ENCODE data around the gene OR10G3.
A peak's percentile ranks its signal among the peaks of the same experiment; 100 is the strongest.
"Not testable (repeated sequence)": the region's sequence is repeated elsewhere in the genome, so short reads cannot be mapped to it uniquely, and the experiment has no call there.

The OR10G3 gene

GRCh38 chr14:21579976-21580375 lies at the start of gene OR10G3:
OR10G3 (minus strand) TSS chr14:21580076; CDS start chr14:21570744, 9,332 bp downstream.
- no peak for DNase-seq (ENCODE audit: low spot score)

- peak; percentile 61 for DNase-seq (ENCODE audit: low spot score)
Measured at GRCh38 chr14:21626491-21627230, 46.8 kb upstream of the OR10G3 start.

DNA sequence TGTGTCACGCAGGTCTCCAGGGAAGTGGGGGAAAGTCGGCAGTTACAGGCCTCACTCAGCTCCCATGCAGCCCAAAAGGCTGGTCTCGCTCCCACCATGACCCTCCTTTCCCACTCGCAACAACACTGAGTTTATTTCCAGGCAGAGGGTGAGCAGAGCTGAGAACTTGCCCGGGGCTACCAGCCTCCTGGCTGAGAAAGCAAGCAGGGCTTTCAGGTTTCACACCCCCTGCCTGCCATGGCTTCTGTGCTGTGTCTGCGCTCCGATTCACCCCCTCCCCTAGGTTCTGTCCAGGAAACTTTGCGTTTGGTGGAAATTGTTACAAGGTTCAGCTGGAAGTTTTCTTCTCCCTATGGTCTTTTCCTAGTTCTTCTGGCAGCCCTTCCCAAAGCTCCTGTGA lies 37.7 kb upstream of the OR10G3 start:
- no peak for DNase-seq (ENCODE audit: low spot score)

GRCh38 chr14:21614240-21614639 lies 34.4 kb upstream of the OR10G3 start:
- DNase-seq (ENCODE audit: low spot score): no peak

DNA sequence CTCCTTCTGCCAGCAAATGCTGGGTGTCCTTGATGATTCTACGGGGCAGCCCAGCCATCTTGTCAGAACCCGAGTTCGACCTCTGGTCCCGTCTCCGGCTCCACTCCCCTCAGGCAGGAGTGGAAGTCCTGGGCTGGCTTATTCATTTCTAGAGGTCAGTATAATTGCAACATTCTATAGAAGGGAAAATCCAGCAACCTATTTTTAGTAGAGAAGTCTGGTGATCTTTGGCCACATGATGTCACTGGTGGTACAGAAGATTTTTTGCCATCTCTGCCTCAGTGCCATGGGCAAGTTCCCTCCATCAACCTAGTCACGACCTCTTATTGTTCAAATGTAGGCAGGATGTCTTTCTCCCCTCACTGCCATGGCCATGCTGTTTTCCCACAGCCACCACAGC lies 32.4 kb upstream of the OR10G3 start:
- DNase-seq (ENCODE audit: low spot score): no peak

DNA sequence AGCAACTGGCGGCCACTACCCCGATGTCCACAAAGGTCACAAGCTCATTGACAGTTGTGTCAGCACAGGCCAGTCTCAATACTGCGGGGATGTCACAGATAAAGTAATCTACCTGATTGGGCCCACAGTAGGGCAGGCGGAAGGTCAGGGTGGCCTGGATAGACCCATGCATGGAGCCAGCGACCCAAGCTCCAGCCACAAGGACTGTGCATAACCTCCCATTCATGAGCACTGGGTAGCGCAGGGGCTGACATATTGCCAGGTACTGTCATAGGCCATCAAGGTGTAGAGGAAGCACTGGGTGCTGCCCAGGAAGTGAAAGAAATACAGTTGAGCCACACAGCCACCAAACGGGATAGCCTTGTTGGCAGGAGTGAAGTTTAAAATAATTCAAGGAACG lies 22.3 kb upstream of the OR10G3 start:
- not testable (repeated sequence) for DNase-seq (ENCODE audit: low spot score)

- DNase-seq (ENCODE audit: low spot score): peak; percentile 42
Measured at GRCh38 chr14:21589317-21589716, 9.4 kb upstream of the OR10G3 start.

- DNase-seq (ENCODE audit: low spot score): no peak
Measured at GRCh38 chr14:21575661-21576060, 4.2 kb downstream of the OR10G3 start.

- DNase-seq (ENCODE audit: low spot score): no peak
Measured at GRCh38 chr14:21572604-21573003, 7.3 kb downstream of the OR10G3 start.

GRCh38 chr14:21558703-21559170 lies 21.1 kb downstream of the OR10G3 start:
- no peak for DNase-seq (ENCODE audit: low spot score)

DNA sequence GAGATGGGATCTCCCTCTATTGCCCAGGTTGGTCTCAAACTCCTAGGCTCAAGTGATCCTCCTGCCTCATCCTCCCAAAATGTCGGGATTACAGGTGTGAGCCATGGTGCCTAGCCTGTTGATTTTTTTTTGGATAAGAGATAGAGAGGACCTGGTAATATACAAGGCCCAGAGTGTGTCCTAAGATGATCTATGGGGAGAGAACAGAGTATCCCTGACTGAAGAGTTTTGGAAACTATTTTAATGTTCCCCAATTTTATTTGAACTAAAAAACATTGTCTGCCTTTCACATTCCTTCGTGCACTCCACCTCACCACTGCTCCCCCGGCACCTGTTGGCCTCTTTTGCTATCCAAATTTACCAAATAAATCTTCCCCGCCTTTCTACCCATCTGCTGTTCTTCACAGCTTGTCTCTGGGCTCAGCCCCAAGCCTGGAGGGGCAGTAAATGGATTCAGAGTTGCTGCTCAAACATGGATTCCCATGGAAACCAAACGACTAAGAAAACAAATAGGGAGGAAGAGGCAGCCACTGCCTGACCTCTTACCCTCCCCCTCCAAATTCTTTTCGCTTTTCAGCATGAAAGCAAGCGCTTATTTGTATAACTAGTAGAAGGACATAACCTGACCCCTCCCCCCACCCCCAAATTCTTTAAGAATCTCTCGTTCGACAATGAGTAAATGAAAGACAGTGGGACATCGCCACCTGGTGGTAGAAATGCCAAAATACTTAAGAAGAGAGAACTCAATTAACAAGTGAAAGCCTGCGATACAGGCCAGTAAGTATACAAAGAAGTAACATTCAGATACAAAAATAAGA lies 22.6 kb downstream of the OR10G3 start:
- DNase-seq (ENCODE audit: low spot score): peak; percentile 83

GRCh38 chr14:21556378-21557083 lies 23.3 kb downstream of the OR10G3 start:
- DNase-seq (ENCODE audit: low spot score): no peak

DNA sequence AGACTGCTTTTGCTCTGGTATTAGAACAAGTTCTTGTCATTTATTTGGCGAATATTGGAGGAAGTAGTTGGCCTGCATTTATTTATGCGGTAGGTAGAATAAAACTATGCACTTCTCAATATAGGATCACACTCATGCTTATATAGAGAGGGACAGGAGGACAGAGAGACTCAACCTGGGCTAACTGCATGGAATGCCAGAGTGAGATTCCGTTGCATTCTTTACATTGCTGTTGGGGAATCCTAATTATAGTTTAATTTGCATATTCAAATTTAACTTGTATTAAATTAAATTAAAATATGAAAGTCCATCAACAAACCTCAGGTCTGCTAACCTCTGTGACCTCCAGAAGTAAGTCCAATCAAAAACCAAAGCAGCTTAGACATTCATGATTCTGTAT lies 26.6 kb downstream of the OR10G3 start:
- no peak for DNase-seq (ENCODE audit: low spot score)

- not testable (repeated sequence) for DNase-seq (ENCODE audit: low spot score)
Measured at GRCh38 chr14:21544588-21544987, 35.3 kb downstream of the OR10G3 start.

GRCh38 chr14:21543963-21544362 lies 35.9 kb downstream of the OR10G3 start:
- DNase-seq (ENCODE audit: low spot score): no peak

DNA sequence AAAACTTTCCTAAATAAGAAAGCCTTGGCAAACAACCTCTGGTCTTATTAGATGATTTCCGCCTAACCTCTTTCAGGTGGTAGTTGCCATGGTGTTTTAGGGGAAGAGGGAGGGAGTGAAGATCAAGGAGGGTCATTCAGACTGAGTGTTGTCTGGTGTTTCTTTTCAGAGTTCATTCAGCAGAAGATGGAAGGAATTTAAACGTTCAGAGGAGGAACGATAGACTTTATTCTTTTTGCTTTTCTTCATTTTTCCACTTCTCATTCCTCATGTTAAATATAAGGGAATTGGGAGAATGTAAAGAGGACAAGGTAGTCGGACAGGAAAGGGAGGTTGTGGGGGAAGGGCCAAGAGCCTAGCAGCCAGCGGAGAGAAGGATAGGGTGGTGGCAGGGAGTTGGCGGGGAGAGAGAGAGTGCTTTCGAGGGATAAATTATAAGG lies 36.3 kb downstream of the OR10G3 start:
- no peak for DNase-seq (ENCODE audit: low spot score)

GRCh38 chr14:21541413-21542074 lies 38.3 kb downstream of the OR10G3 start:
- no peak for DNase-seq (ENCODE audit: low spot score)

GRCh38 chr14:21539189-21539940 lies 40.5 kb downstream of the OR10G3 start:
- DNase-seq (ENCODE audit: low spot score): no peak

GRCh38 chr14:21537090-21537424 lies 42.8 kb downstream of the OR10G3 start:
- DNase-seq (ENCODE audit: low spot score): no peak

- DNase-seq (ENCODE audit: low spot score): no peak
Measured at GRCh38 chr14:21536418-21537089, 43.3 kb downstream of the OR10G3 start.
